Transverse colon (tissue), 4 donors: ENCODE data around the gene POLR3F.

Experiments
- CTCF ChIP-seq, 5 experiments: fragments of 200-600 bp in 3 of 5; fragments of 450-650 bp in 2 of 5; sonication (generic) in 3 of 5; IDR thresholded peaks; 1 replicate in 2 of 5; 2 replicates in 3 of 5; pipeline ENCODE4 v1.5.1; 2016 to 2017; ENCODE audit warnings: antibody characterized with exemption in 5 of 5, inconsistent platforms in 3 of 5, mild to moderate bottlenecking in 2 of 5, moderate library complexity in 1 of 5
- EP300 ChIP-seq: sonication (generic); formaldehyde crosslinking; IDR thresholded peaks from one replicate; pipeline ENCODE4 v1.6.1; 2017; ENCODE audit warnings: antibody characterized with exemption, low read depth
- POLR2A ChIP-seq: fragments of 450-650 bp; IDR thresholded peaks from one replicate; pipeline ENCODE4 v1.6.1; 2016; ENCODE audit warnings: antibody characterized with exemption, mild to moderate bottlenecking, moderate library complexity
- POLR2AphosphoS5 ChIP-seq, 3 donors: sonication (generic); formaldehyde crosslinking; IDR thresholded peaks; one replicate each; pipeline ENCODE4 v1.6.1; 2016; ENCODE audit warnings: antibody characterized with exemption in 3 of 3

- TF ChIP-seq POLR2AphosphoS5 (IDR thresholded peaks at IDR 0.05) (no peak), CTCF (IDR thresholded peaks at IDR 0.05) (no peak), POLR2A (no peak), EP300 (no peak)
Observed at GRCh38 chr20:18506744-18507143, 39.6 kb downstream of the POLR3F start.
